Stimulated activated CD4-positive, alpha-beta T cell treated with anti-CD3 and anti-CD28 coated beads, Interleukin-2, amount 100 ng/mL, for 48 hours (primary cell): ENCODE data around the gene SLC26A2.
"Not testable (repeated sequence)": the region's sequence is repeated elsewhere in the genome, so short reads cannot be mapped to it uniquely, and the experiment has no call there.

ENCODE experiments used
- DNase-seq, 2 donors: peaks; one replicate each; pipeline ENCODE4 v3.0.0-alpha.2; 2020

The SLC26A2 gene

GRCh38 chr5:149937610-149938009 is 22.9 kb upstream of the SLC26A2 start:
- no peak for DNase-seq

DNA sequence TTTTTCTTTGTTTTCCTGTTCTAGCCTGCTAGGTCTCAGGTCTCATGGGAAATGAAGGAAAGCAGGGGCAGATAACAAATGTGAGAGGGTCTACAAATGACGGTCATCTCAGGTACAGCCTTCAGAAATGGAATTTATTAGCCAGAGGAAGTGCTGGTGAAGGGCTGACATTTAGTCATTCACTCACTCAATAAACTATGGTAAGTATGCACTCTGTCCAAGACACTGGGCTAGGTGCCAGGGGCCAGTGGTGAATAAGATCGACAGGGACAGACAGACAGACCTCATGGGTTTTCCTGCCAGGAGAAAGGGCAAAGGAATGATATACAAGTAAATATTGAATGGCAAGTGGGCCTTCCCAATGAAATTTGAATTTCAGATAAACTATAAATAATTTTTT is 22.3 kb upstream of the SLC26A2 start:
- DNase-seq = no peak

- DNase-seq = no peak
Observed at GRCh38 chr5:149938791-149939358, 21.7 kb upstream of the SLC26A2 start.

DNA sequence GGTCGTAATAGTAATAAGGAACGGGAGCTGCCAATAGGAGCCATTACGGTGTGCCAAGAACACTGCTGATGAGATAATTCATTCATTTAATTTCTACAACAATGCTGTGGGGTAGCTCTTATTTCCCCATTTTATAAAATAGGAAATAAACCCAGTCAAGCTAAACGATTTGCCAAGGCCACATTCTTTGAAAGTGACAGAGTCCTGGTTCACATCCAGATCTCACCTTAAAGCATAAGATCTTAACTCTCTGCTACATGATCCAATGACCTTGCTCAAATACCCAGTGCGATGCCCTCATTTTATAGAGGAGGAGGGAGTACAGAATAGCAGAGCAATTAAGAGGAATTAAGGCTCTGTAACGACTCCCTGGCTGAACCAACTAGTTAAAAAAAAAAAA is 21.0 kb upstream of the SLC26A2 start:
- DNase-seq = no peak

GRCh38 chr5:149940077-149940574 is 20.4 kb upstream of the SLC26A2 start:
- no peak for DNase-seq

DNA sequence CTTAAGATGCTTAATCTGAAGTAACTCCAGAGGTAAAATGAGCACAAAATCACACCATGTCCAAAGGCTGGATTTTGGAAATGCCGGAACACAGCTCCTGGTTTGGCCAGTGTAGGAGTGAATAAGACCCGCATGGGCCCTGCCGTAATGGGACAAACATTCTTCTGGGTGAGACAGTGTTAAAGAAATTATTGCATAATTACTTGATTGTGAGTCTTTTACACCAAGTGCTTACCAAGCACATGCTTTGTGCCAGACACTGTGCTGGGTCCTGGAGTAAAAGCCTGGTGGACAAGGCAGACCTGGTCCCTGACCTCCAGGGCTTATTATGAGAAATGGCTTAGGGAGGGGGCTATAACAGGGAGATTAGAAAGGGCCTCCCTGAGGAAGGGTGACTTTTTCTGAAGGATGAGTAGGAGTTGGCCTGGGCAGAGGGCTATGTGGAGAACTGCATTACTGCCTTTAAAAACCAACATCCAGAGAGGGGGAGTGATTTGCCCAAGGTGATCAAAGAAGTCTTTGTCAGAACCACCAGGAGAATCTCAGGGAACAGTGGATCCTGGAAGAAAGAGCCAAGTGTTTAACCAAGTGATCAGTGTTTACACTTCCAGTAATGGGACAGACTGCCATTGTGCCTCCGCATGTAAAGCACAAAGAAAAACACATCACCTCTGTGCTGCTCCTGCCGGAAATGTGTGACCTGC is 19.5 kb upstream of the SLC26A2 start:
- DNase-seq = no peak

DNA sequence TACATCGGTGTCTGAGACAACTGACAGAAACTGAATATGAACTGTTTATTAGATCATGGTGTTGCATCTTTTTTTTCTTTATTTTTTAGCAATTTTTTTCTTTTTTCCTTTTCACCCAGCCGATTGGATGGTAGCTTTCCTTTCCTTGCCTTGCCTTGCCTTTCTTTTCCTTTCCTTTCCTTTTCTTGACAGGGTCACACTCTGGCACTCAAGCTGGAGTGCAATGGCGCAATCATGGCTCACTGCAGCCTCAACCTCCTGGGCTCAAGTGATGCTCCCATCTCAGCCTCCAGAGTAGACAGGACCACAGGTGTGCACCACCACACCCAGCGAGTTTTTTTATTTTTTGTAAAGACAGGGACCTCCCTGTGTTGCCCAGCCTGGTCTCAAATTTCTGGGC is 18.8 kb upstream of the SLC26A2 start:
- DNase-seq = no peak

GRCh38 chr5:149942199-149942598 is 18.4 kb upstream of the SLC26A2 start:
- no peak for DNase-seq

DNA sequence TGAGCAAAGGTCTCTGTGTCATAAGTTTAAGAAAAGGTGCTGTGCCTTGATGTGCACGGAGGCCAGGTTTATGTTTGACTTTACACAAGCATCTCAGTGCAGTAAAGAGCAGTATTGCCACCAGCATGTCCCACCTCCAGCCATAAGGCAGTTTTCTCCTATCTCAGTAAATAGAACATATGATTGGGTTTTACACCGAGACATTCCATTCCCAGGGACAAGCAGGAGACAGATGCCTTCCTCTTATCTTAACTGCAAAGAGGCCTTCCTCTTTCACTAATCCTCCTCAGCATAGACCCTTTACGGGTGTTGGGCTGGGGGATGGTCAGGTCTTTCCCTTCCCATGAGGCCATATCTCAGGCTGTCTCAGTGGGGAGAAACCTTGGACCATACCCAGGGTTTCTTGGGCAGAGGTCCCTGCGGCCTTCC is 17.8 kb upstream of the SLC26A2 start:
- not testable (repeated sequence) for DNase-seq

DNA sequence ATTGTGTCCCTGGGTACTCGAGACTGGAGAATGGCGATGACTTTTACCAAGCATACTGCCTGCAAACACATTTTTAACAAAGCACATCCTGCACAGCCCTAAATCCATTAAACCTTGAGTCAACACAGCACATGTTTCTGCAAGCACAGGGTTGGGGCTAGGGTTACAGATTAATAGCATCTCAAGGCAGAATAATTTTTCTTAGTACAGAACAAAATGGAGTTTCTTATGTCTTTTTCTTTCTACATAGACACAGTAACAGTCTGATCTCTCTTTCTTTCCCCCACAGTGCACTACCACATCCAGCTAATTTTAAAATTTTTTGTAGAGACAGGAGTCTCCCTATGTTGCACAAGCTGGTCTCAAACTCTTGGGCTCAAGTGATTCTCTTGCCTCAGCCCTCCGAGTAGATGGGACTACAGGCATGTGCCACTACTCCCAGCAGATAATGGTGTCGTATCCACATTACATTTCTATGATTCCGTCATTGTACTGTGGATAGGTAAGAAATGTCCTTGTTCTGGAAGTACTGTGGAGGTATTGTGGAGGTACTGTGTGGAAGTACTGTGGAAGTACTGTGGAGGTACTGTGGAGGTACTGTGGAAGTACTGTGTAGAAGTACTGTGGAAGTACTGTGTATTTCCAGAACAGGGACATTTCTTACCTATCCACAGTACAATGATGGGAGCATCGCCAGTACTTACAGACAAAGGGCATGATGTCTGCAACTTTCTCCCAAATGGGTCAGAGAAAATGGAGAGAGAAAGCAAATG is 17.2 kb upstream of the SLC26A2 start:
- not testable (repeated sequence) for DNase-seq

GRCh38 chr5:149944666-149945065 is 15.9 kb upstream of the SLC26A2 start, which contains the start of gene PDE6A:
TSS of gene PDE6A (minus strand) at chr5:149944793. CDS start at chr5:149944673, 120 bp downstream.
- DNase-seq = no peak

GRCh38 chr5:149946118-149946517 is 14.4 kb upstream of the SLC26A2 start:
- DNase-seq = no peak

DNA sequence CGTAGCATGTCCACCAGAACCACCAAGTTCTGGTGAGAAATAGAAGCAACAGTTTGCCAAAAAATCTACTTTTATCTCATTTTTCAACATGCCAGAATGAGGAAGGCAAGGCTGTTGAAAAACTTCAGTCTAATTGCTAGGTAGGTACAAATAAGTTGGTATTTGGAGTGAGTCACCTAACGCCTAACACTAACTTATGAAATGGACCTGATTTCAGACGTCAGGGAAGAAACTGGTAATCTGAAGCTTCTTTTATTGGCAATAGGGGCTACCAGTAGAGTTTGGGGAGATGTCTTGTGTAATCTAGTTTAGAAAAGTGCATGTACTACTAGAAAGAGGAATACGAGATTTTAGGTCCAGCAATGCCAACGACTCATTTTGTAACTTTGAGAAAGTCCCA is 11.6 kb upstream of the SLC26A2 start:
- DNase-seq = no peak

DNA sequence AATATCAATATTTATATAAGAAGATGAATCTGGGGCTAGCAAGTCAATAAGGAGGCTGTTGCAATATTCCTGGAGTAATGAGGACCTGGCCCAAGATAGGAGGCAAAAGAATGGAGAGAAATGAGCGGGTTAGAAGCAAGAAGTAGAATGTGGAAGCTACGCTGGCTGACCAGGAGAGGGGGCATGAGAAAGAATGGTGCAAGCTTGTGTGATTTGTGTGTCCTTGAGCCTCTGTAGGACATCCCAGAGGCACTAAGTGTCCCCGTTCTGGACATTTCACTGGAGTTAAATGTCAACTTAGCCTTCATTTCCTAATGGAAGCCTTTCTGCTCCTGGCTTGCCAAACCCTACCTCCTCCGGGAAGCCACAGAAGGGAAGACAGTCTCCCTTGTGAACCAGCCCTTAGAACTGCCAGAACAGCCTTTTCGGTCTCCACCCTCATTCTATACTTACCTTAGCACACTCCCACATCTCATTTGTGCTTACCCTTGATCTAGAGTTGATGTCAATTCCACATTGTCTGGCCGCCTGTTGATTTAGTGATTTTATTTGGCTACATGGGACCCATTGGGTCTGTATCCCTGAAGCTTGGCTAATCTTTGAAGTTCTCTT is 9.3 kb upstream of the SLC26A2 start:
- DNase-seq = no peak

- no peak for DNase-seq
Observed at GRCh38 chr5:149953436-149954121, 7.0 kb upstream of the SLC26A2 start.

- no peak for DNase-seq
Observed at GRCh38 chr5:149954798-149955197, 5.8 kb upstream of the SLC26A2 start.

DNA sequence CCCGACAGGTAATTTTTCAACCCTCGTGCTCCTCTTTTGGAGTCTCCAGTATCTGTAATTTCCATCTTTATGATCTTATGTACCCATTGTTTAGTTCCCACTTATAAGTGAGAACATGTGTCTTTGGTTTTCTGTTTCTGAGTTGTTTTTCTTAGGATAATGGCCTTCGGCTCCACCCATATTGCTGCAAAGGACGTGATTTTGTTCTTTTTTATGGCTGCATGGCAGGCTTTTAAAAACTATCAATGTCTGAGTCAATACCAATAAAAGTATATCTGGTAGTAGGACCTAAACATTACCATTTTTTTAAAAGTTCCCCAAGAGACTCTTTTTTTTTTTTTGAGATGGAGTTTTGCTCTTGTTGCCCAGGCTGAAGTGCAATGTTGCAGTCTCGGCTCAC is 3.9 kb upstream of the SLC26A2 start:
- no peak for DNase-seq

DNA sequence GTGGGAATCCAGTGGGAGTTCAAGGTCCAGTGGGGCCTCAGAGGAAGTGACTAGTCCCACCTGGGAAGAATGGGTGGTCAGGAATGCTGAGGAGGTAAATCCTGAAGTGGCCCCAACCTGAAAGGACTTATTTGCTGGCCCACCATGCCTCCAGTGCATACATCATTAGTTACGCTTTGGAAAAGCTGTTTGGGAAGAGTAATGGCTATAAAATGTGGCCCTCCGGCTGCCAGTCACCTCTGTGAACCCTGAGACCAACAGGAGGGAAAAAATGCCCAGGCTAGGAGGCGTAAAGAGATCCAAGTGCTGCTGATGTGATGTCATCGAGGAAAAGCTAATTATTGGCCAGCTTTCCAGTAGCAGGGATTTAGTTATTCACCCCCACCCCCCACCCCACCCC is 2.7 kb upstream of the SLC26A2 start:
- DNase-seq = no peak

GRCh38 chr5:149959406-149960236 is 937 bp upstream of the SLC26A2 start:
- peak; percentile 33 to 34 for DNase-seq

GRCh38 chr5:149961186-149961685 is 678 bp downstream of the SLC26A2 start:
- DNase-seq = peak in 1 of 2 donors; percentile 13

- no peak for DNase-seq
Observed at GRCh38 chr5:149961957-149962409, 1.4 kb downstream of the SLC26A2 start.
